ENCODE measurements around the gene CNTNAP1.
A peak's percentile ranks its signal among the peaks of the same experiment; 100 is the strongest.
"Not testable (repeated sequence)": the region's sequence is repeated elsewhere in the genome, so short reads cannot be mapped to it uniquely, and the experiment has no call there.

CNTNAP1 gene

DNA sequence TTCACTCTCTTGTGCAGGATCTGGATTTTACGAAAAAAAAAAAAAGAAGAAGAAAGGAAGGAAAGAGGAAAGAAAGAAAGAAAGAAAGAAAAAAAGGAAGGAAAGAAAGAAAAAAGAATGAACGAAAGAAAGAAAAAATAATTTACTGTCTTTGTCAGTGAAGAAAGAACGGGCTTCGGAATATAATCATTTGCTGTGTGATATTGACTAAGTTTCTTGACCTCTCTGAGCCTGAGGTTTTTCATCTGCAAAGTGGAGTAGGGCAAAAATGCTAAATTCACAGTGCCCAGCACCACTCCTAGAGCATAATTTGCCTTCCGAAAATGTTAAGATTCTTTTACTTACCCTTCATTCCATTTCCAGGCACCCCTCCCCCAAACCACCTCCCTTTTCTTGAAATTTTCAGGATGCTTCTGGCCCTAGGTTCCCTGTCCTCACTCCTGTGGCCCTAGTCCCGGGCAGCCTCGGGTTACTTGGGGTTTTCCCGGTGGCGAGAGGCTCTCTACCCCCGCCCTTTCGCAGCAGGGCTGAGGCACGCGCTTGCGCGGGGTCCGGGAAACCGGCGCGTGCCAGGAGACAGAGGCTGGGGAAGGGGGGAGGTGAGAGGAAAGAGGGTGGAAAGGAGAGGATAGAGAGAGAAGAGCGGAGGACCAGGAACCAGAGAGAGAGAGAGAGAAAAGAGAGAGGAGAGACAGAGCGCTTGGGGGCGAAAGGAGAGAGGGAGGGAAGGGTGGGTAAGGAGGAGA is at the start of gene CNTNAP1:
CNTNAP1 (plus strand) TSS at position 556 of the 746 bp plus-strand sequence. CDS start 299 bp downstream, outside the sequence.
- DNase-seq (ENCODE audit: low read depth): no peak

GRCh38 chr17:42632949-42633444 is 49.3 kb upstream of the CNTNAP1 start:
- DNase-seq (ENCODE audit: low read depth): no peak

GRCh38 chr17:42639525-42640113 is 42.7 kb upstream of the CNTNAP1 start:
- no peak for DNase-seq (ENCODE audit: low read depth)

DNA sequence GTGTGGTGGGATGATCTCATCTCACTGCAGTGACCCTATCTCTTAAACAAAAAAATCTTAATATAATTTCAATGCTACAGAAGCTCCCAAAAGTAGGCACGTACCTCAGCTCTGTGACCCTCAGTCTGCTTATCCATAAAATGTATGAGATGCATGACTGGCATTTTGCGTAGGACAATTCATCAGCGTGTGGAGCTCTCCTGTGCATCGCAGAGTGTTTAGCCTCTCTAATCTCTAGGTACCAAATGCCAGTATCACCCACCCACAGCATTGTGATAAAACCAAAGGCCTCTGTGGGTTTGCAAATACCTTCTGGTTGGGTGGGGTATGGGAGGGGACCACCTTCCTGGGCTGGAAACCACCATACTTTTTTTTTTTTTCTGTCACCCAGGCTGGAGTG is 42.2 kb upstream of the CNTNAP1 start:
- DNase-seq (ENCODE audit: low read depth): no peak

DNA sequence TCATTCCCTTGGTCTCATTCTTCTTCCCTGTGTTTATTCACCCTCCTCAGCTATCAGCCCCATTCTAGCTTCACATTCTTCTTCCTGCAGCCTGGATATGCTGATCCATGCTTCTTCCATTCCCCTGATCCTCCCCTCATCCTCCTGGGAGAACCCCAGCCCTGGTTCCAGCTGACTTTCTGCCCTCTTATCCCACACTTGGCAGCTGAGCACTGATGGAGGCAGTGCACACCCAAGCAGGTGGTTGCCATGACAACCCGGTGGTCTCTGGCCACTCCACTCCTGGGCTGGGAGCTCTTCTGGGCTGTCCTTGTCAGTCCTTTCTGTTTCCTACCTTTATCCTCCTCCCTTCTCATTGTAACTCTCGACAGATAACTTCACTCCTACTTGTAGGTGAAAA is 40.0 kb upstream of the CNTNAP1 start:
- no peak for DNase-seq (ENCODE audit: low read depth)

DNA sequence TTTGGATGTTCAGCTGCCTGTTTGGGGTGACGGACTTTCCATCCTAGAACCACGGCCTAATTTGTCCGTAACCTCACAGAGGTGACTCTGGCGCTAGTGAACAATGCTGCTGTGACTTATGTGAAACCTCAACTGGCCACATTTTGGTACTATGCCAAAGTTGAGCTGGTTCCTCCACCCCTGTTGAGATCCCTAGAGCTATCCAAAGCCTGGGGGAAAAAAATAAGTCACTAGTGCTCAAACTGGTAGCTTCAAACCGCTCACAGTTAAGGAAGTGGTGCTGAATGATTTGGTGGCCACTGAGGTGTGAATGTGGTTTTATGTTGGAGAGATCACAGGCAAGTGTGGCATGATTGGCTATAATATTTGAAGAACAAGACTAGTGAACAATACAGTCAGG is 34.6 kb upstream of the CNTNAP1 start:
- DNase-seq (ENCODE audit: low read depth): no peak

GRCh38 chr17:42651392-42651791 is 30.9 kb upstream of the CNTNAP1 start:
- DNase-seq (ENCODE audit: low read depth): no peak

- no peak for DNase-seq (ENCODE audit: low read depth)
These were observed 28.9 kb upstream of the CNTNAP1 start for GRCh38 chr17:42653179-42654124.

DNA sequence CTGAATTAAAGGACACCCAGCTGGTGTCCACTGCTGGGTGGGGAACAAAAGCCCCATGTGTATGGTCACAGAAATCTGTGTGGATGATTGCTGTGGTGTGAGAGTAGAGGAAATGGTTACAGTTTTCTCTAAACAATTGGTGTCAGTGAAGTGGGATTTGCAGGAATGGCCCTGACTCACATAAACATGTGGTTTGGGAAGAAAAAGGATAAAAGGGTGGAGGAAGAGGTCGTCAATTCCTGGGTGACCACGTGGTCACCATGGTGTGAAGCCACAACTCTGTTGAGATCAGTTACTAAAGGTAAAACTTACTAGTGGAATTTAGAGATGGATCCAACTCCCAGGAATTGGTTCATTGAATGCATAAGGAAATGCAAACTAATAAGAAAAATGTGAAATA is 26.8 kb upstream of the CNTNAP1 start:
- no peak for DNase-seq (ENCODE audit: low read depth)

DNA sequence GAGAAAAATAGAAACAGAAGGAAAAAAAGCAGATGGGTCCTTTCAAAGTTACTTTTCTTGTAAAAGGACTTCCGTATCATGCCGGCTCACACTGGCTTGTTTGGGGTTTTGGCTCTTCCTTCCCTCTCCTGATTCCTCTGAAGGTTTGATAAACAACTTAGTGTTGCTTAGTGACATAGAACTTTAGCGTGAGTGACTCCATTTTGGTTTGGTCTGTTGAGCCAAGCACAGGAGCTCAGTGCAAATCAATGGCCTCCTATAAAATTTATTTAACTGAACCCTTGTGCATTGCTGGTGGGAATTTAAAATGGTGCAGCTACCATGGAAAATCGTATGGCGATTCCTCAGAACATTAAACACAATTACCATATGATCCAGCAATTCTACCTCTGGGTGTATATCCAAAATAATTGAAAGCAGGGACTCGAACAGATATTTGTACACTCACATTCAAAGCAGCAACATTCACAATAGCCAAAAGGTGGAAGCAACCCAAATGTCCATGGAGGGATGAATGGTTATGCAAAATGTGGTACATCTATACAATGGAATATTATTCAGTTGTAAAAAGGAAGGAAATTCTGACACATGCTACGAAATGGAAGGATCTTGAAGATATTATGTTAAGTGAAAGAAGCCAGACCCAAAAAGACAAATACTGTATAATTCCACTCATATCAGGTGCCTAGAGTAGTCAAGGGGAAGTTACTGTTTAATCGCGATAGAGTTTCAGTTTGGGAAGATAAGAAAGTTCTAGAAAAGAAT is 24.3 kb upstream of the CNTNAP1 start:
- no peak for DNase-seq (ENCODE audit: low read depth)

- peak; percentile 68 for DNase-seq (ENCODE audit: low read depth)
These were observed 23.0 kb upstream of the CNTNAP1 start, which contains the start of gene TUBG2 for GRCh38 chr17:42659079-42659931. TUBG2 (plus strand) TSS chr17:42659284; CDS start chr17:42659504, 220 bp downstream.

DNA sequence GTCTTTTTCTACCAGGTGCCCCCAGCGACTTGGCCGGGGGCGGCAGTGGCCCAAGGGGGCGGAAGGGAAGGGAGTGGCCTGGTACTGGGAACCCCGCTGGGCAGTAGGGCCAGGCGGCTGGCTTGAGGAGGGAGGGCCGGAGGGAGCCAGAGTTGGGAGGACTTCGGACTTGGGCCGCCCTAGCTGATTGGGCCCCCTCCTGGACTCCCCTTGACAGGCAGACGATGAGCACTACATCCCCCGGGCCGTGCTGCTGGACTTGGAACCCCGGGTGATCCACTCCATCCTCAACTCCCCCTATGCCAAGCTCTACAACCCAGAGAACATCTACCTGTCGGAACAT is 22.4 kb upstream of the CNTNAP1 start:
- DNase-seq (ENCODE audit: low read depth): not testable (repeated sequence)

DNA sequence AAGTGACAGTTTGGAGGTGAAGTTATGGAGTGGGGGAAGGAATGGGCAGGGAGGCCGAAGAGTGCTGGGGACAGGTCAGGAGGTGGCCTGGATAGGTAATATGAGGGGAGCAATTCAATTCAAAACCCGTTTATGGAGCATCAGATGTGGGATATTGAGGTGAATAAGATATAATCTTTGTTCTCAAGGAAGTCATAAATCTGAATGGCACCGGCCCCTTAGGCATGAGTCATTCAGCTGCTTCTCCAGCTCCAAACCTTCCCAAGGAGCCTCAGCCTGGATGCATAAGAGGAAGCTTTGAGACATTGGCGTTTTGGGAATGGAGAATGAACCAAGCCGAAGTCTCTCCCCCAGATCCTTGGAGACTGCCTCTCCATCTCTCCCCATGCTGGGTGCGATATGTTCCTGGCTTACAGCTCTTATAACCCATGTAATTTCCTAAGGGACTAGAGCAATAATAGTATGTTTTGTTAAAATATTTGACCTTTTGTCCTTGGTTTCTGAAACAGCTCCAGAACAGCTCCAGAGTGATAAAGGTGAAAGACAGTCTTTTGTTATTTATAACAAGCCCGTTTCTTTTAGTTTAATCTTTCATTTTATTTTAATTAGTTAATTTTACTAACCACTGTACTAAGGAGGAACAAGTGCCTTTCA is 21.5 kb upstream of the CNTNAP1 start:
- DNase-seq (ENCODE audit: low read depth): no peak

- DNase-seq (ENCODE audit: low read depth): no peak
These were observed 16.7 kb upstream of the CNTNAP1 start for GRCh38 chr17:42665581-42666001.

- DNase-seq (ENCODE audit: low read depth): not testable (repeated sequence)
These were observed 16.2 kb upstream of the CNTNAP1 start for GRCh38 chr17:42666126-42666525.

DNA sequence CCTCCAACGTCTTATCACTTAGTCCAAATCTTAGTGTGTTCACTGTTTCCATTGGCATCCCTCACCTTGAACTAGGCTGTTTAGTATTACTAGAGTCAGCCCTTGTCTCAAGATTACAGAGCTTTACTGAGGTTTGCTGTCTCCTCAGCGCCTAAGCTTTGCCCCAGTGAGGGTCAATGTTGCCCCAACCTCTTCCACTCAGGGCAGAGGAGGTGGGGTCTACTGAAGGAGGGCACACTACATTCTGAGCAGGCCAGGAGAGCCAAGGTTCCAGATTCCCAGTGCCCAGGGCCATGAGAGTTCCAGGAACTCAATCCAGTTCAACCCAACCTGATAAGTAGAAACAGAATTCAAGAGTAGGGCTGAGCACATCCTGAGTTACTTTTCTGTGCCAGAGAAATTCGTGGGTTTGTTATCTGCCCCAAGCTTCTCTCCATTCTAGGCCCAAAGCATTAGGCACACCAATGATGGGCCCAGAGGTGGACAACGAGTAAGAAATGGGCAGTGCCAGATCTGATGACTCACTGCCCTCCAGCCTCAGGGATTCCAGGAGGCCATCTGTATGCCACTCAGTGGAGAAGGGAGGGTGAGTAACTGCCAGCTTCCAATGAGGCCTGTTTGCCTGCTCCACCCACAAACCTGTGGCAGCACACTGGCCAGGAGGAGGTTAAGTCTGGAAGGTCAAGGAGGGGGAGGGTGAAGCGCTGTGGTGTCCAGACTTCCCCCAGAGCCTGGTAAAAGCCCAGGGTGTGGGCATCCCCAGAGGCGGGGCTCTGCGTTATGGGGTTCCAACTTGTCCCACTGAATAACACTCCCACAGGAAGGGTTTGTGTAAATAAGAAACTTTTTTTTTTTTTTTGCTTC is 15.0 kb upstream of the CNTNAP1 start:
- DNase-seq (ENCODE audit: low read depth): no peak

DNA sequence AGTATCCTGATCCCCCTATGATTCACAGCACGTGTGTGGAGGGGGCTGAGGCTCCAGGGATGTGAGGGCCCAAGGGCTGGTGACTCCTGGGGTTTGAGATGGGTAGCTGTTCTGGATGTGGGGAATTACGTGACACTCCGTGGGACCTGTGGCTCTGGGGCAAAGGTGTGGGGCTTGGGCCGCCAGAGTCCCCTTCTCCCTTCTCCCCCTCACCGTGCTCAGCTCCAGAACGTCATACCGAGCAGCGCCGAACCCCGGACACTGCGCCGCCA is 12.7 kb upstream of the CNTNAP1 start:
- DNase-seq (ENCODE audit: low read depth): no peak

DNA sequence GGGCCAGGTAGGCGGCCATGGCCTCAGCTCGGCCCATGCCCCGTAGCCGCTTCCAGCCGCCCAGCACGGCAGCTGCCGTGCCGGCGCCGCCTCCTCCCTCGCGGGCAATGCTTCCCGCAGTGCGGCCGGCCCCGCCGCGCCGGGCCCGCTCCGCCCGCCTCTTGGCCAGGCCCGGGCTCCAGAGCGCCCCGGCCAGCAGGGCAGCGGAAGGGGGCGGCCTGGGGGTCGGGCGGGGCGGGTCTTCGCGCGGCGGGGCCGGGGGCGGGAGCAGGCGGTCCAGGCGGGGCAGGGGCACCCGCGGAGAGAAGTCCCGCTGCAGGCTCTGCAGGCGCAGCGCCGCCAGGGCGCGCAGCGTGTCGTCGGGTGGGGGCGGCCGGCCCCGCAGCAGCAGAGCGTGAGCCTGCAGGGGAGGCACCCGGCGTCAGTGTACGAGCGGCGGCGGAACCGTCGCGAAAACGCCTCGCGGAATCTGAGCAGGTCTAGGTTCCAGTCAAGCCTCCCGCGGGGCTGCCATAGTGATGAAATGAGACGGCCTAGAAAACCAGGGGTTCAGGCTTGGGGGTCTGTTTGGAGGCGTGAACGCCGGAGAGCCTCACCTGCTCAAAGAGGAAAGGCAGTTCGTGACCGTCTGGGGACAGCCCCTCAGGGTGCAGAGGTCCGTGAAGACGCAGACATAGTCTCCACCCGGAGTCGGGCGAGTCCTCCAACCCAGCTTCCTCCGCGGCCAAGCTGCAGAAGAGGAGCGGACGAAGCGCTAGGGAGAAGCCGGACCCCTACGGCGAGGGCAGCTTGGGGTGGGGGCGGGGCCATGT is 12.1 kb upstream of the CNTNAP1 start:
- DNase-seq (ENCODE audit: low read depth): no peak
